ENCODE data around the gene WASF3.

- TF ChIP-seq CTCF (conservative IDR thresholded peaks at IDR 0.05; ENCODE audit: low read depth, low read length) (no peak), EZH2 (IDR thresholded peaks at IDR 0.05; ENCODE audit: borderline replicate concordance, low read depth, low read length, poor library complexity, severe bottlenecking) (no peak)
These were observed 89.1 kb downstream of the WASF3 start for GRCh38 chr13:26646603-26647002.

Data from A673 (cell line).